Muscle of leg (tissue), 11 donors: ENCODE measurements around the gene DENND2C. TPM values are rescaled to one million over a fixed set of nuclear protein-coding genes. Genes with fewer than 3 reads are reported as not detected.

Source experiments
- DNase-seq: peaks from one replicate; pipeline ENCODE4 v3.0.0; 2013
- H3K27ac ChIP-seq: one replicate; pipeline ENCODE4 v1.5.1; 2013; ENCODE audit warnings: mild to moderate bottlenecking, low read length, control low read depth
- H3K27me3 ChIP-seq: one replicate; pipeline ENCODE4 v1.6.1; 2013; ENCODE audit warnings: low read length; ENCODE audit not compliant: control insufficient read depth, insufficient read depth
- H3K36me3 ChIP-seq: one replicate; pipeline ENCODE4 v1.6.1; 2013; ENCODE audit warnings: low read length; ENCODE audit not compliant: control insufficient read depth, insufficient read depth
- H3K4me1 ChIP-seq: one replicate; pipeline ENCODE4 v1.6.1; 2013; ENCODE audit warnings: low read length; ENCODE audit not compliant: control insufficient read depth, insufficient read depth
- H3K4me3 ChIP-seq: one replicate; pipeline ENCODE4 v1.5.1; 2013; ENCODE audit warnings: low read length, control low read depth
- H3K9me3 ChIP-seq: replicated peaks from 2 replicates; pipeline ENCODE4 v1.6.1; 2013; ENCODE audit warnings: low read depth, low read length; ENCODE audit not compliant: control insufficient read depth
- WGBS: methylation state at CpG from one replicate; pipeline ENCODE4 v1.1.5; 2013; ENCODE audit warnings: missing lambda C conversion rate; ENCODE audit not compliant: insufficient coverage; 5-methylcytosine and 5-hydroxymethylcytosine counted together
- polyA plus RNA-seq, 8 donors: library from polyadenylated mRNA; unstranded; fragments of 120-200 nt; gene quantifications; one replicate each; pipeline versions ENCODE4 v1.2.1 to v1.2.3, GENCODE V29; 2013; ENCODE audit warnings: inconsistent platforms in 1 of 8, low replicate concordance in 1 of 8; ENCODE audit not compliant: insufficient read length in 8 of 8, insufficient read depth in 1 of 8
- total RNA-seq: library from RNA; stranded (reverse); fragments of 120-200 nt; gene quantifications from one replicate; pipeline ENCODE4 v1.2.4, GENCODE V29; 2013

Gene DENND2C
- total and polyA plus RNA-seq, 9 donors, result 2.7 to 9.0 (median 5.2) TPM

DNA sequence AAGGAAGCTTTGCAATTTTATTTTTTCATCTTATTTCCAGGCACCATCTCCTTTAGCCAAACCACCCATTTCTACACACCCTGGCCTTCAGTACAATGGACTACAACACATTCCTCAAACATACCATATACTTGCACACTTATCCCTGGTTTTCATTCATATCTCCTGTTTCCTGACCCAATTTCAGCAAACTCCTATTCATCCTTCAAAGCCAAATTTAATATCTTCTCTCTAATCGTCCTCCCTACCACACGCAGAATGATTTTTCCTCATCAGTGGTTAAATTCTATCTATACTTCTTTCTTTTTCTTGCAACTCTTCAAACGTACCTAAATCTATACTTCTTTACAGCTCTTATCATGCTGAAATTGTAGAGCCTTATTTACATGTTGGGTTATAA is 2.9 kb downstream of the DENND2C start:
- no peak for DNase-seq
- H3K27me3 ChIP-seq, result peaks cover 2% of the 10 kb centered on the region
- 84% methylated on average over 2 of the region's 3 CpGs for WGBS
- H3K4me1 ChIP-seq, result peaks cover 5% of the 10 kb centered on the region
- no peak overlapping the region for H3K27ac ChIP-seq
- H3K36me3 ChIP-seq, result no peaks in the 10 kb centered on the region
- no peaks in the 10 kb centered on the region for H3K9me3 ChIP-seq
- H3K4me3 ChIP-seq, result no peak overlapping the region

DNA sequence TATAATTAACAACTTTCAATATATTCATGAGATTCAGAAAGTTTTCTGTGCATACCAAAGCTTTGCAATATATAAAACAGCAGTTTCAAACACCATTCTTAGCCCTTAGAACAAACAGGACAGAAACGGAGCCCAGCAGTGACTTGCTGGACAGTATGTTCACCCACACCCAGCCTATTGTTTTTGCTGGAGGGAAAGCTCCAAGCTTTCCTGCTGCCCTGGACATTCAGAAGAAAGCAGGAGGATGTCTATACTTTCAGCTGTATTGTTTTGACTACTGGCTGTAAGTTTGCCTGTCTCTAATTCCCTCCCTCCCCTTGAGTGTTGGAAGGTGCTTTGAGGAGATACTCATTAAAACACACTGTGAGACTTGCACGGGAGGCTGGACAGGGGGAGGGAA is 9.6 kb downstream of the DENND2C start:
- no CpG with 5 or more reads among the region's 2 CpGs for WGBS
- Histone ChIP-seq H3K4me1 (no peaks in the 10 kb centered on the region), H3K4me3 (no peak overlapping the region), H3K36me3 (no peaks in the 10 kb centered on the region), H3K27me3 (no peaks in the 10 kb centered on the region), H3K27ac (no peak overlapping the region), H3K9me3 (no peaks in the 10 kb centered on the region)
- DNase-seq, result no peak

DNA sequence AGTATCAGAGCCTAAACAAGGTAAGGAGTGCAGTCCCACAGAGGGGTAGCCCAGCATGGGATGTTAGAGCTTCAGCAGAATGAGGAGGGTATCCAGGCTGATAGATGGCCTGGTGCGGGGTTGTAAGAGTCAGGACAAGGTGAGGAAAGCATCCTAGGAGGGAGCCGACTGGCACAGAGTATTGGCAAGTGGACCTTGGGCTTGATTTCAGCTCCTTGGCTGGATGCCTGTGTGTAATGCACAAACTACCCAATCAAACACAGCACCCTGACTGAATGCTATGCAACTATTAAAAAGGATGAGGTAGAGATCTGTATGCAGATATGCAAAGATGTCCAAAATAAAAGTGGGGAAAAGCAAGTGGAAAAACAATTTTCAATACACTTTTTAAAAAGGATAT is 18.0 kb downstream of the DENND2C start:
- H3K27ac ChIP-seq, result no peak overlapping the region
- WGBS, result 60% methylated on average over 1 of the region's 2 CpGs
- H3K9me3 ChIP-seq, result no peaks in the 10 kb centered on the region
- H3K4me3 ChIP-seq, result no peak overlapping the region
- DNase-seq, result no peak
- no peaks in the 10 kb centered on the region for H3K4me1 ChIP-seq
- no peaks in the 10 kb centered on the region for H3K27me3 ChIP-seq
- no peaks in the 10 kb centered on the region for H3K36me3 ChIP-seq

DNA sequence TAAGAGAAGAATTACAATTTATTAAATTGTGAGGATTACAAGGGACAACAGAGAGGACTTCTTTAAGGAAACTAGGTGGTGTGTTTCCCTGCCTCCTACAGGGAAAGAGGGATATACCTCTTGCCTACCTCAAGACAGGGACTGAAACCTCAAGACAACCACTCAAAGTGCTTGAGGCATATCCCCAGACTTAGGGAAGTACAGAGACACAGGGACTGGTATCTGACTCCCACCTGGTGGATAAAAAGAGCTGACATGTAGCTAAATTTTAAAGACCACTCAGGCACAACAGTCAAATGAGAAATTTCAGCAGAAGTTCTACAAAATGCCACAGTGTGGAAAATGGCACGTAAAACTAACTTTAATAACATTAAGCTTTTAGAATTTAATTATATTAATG is 21.3 kb downstream of the DENND2C start:
- no CpG with 5 or more reads among the region's 1 CpG for WGBS
- Histone ChIP-seq H3K9me3 (no peaks in the 10 kb centered on the region), H3K27me3 (no peaks in the 10 kb centered on the region), H3K27ac (no peak overlapping the region), H3K4me3 (no peak overlapping the region), H3K4me1 (no peaks in the 10 kb centered on the region), H3K36me3 (no peaks in the 10 kb centered on the region)
- no peak for DNase-seq

DNA sequence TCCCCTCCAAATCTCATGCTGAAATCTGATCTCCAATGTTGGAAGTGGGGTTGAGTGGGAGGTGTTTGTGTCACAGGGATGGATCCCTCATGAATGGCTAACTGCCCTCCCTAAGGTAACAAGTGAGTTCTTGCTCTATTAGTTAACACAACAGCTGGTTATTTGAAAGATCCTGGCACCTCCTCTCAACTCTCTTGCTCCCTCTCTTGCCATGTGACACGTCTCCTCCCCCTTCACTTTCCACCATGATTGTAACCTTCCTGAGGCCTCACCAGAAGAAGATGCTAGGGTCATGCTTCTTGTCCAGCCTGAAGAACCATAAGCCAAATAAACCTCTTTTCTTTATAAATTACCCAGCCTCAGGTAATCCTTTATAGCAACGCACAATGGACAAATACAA is 28.5 kb downstream of the DENND2C start:
- Histone ChIP-seq H3K9me3 (no peaks in the 10 kb centered on the region), H3K36me3 (no peaks in the 10 kb centered on the region), H3K4me3 (no peak overlapping the region), H3K27ac (no peak overlapping the region), H3K27me3 (no peaks in the 10 kb centered on the region), H3K4me1 (no peaks in the 10 kb centered on the region)
- no peak for DNase-seq
- 63% methylated on average over 1 of the region's 2 CpGs for WGBS

DNA sequence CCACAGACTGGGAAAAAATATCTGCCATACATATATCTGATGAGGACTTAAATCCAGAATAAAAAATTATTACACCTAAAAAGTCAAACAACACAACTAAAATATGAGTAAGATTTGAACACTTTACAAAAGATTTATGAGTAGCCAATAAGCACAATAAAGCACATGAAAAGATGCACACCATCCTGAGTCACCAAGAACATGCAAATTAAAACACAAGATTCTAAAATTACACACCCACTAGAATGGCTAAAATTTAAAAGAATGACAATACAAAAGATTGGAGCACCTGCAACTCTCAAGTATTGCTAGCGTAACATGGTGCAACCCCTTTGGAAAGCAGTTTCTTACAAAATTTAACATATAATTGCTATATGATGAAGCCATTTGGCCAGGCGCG is 30.9 kb downstream of the DENND2C start:
- no peaks in the 10 kb centered on the region for H3K36me3 ChIP-seq
- H3K27ac ChIP-seq, result no peak overlapping the region
- no peaks in the 10 kb centered on the region for H3K9me3 ChIP-seq
- no peak overlapping the region for H3K4me3 ChIP-seq
- no CpG with 5 or more reads among the region's 3 CpGs for WGBS
- no peak for DNase-seq
- H3K4me1 ChIP-seq, result no peaks in the 10 kb centered on the region
- H3K27me3 ChIP-seq, result no peaks in the 10 kb centered on the region

DNA sequence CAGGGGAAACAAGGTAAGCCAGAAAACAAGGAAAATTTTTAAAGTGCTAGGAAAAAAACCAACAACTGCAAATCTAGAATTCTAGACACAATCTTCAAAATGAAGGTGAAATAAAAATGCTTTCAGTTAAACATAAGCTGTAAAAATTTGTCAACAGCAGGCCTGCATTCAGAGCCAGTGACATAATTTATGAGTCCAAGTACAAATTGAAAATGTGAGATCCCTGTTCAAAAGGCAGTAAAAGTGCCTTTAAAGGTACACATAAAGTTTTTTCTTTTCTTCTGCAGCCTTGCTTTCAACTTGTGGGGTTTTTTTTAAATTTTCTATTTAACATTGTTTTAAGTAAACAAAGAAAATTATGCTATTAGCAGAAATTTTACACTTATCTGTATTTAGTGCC is 37.4 kb downstream of the DENND2C start:
- Histone ChIP-seq H3K9me3 (no peaks in the 10 kb centered on the region), H3K27me3 (no peaks in the 10 kb centered on the region), H3K27ac (no peak overlapping the region), H3K4me3 (no peak overlapping the region), H3K4me1 (no peaks in the 10 kb centered on the region), H3K36me3 (no peaks in the 10 kb centered on the region)
- no peak for DNase-seq

DNA sequence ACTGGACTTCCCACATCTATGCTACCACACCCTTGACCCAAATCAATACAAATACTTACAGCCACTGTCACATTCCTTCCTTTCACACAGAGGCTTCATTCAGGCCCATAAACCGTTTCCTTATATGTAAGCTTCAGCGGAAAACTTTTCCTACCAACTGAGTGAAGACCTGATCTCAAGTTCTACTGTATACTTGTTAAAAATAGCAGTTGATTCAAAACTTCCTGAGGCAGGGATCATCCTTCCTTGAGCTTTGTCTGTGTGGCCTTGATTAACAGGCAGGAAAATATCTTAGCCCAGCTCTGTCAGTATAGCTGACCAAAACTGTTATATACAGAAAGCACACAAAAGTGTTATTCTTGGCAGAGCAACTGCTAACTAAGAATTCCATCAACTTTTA is 42.7 kb downstream of the DENND2C start:
- Histone ChIP-seq H3K4me3 (no peak overlapping the region), H3K9me3 (no peaks in the 10 kb centered on the region), H3K27me3 (no peaks in the 10 kb centered on the region), H3K27ac (no peak overlapping the region), H3K4me1 (no peaks in the 10 kb centered on the region), H3K36me3 (no peaks in the 10 kb centered on the region)
- WGBS, result no CpG with 5 or more reads among the region's 2 CpGs
- no peak for DNase-seq

DNA sequence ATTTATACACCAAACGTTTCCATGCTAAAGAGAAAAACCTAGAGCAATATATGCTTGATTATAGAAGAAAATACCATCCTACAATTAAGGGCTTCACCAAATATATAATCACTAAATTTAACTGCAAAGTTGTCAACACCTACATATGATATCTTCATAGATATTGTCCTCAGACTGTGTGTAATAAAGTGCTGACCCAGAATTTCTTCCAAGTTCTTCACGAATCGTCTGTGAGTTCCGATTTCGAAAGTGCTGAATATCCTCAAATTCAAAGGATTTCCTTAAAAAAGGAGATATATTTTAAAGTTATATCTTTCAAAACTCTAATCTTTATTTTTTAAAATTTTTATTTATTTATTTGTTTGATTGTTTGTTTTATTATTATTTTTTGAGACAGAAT is 46.5 kb downstream of the DENND2C start:
- Histone ChIP-seq H3K4me1 (no peaks in the 10 kb centered on the region), H3K36me3 (peaks cover 4% of the 10 kb centered on the region), H3K4me3 (no peak overlapping the region), H3K9me3 (no peaks in the 10 kb centered on the region), H3K27ac (no peak overlapping the region), H3K27me3 (no peaks in the 10 kb centered on the region)
- no CpG with 5 or more reads among the region's 5 CpGs for WGBS
- no peak for DNase-seq

DNA sequence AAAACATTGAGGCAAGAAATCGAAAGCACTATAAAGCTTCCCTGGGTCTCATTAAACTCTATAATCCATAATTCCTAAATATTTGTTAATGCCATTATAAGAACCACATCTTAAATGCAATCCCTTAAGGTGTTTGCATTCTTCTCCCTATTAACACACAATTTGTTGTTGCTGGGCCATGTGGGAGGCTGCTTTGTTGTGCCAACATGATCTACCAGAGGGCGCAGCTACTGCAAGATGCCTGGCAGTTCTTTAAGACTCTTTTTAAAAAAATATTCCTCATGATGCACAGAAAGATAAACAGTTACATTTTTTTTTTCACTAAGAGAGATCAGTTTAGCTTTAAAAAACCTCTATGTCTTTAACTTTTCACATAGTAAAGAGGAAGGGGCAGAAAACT is 49.4 kb downstream of the DENND2C start:
- H3K27me3 ChIP-seq, result no peaks in the 10 kb centered on the region
- DNase-seq, result no peak
- peaks cover 4% of the 10 kb centered on the region for H3K36me3 ChIP-seq
- H3K27ac ChIP-seq, result no peak overlapping the region
- no peak overlapping the region for H3K4me3 ChIP-seq
- no peaks in the 10 kb centered on the region for H3K9me3 ChIP-seq
- H3K4me1 ChIP-seq, result no peaks in the 10 kb centered on the region
- 40% methylated on average over 1 of the region's 2 CpGs for WGBS

DNA sequence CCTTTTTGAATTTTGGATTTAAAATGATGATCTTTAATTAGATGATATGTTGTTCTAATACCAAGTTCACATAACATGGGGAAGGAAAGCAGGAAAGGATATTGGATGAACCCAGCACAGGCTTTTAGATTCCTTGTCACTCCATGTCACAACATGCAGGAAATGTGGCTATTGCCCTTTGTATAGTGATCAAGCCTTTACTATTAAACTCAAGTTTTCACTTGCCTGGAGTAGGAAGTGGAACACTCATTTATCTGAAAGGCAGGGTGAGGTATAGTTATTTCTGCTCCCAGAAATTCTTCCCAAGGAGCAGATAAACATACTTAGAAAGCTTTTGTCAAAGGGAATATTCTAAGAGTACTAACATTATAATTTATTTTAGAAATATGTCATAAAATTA is 51.2 kb downstream of the DENND2C start:
- Histone ChIP-seq H3K36me3 (peaks cover 4% of the 10 kb centered on the region), H3K9me3 (no peaks in the 10 kb centered on the region), H3K4me3 (no peak overlapping the region), H3K27ac (no peak overlapping the region), H3K27me3 (no peaks in the 10 kb centered on the region), H3K4me1 (no peaks in the 10 kb centered on the region)
- DNase-seq, result no peak
